H9 (cell line): ENCODE measurements around the gene YES1. TPM values are rescaled to one million over a fixed set of nuclear protein-coding genes. Genes with fewer than 3 reads are reported as not detected.
A peak's percentile ranks its signal among the peaks of the same experiment; 100 is the strongest.

Experiments used
- DNase-seq: peaks from one replicate; pipeline ENCODE4 v3.0.0-alpha.2; 2017
- H2AFZ ChIP-seq: one replicate; pipeline ENCODE4 v1.6.1; 2013; ENCODE audit warnings: mild to moderate bottlenecking, low read length, control low read depth, moderate library complexity
- H2AK5ac ChIP-seq: 2 replicates; pipeline ENCODE4 v1.6.1; 2013; ENCODE audit warnings: low read length, control low read depth, mixed read lengths; ENCODE audit not compliant: insufficient read length
- H2BK120ac ChIP-seq: one replicate; pipeline ENCODE4 v1.6.1; 2013; ENCODE audit warnings: low read depth, mild to moderate bottlenecking, low read length, control low read depth, inconsistent platforms; ENCODE audit not compliant: poor library complexity, severe bottlenecking
- H2BK12ac ChIP-seq: 2 replicates; pipeline ENCODE4 v1.6.1; 2013; ENCODE audit warnings: low read length, control low read depth, mixed read lengths, low read depth; ENCODE audit not compliant: insufficient read length
- H2BK15ac ChIP-seq: 2 replicates; pipeline ENCODE4 v1.6.1; 2013; ENCODE audit warnings: low read depth, low read length, control low read depth
- H2BK20ac ChIP-seq: one replicate; pipeline ENCODE4 v1.6.1; 2013; ENCODE audit warnings: low read depth, mild to moderate bottlenecking, low read length, control low read depth, inconsistent platforms; ENCODE audit not compliant: poor library complexity, severe bottlenecking
- H2BK5ac ChIP-seq: 2 replicates; pipeline ENCODE4 v1.6.1; 2013; ENCODE audit warnings: low read length, control low read depth, mixed read lengths; ENCODE audit not compliant: insufficient read length
- H3K14ac ChIP-seq: 2 replicates; pipeline ENCODE4 v1.6.1; 2013; ENCODE audit warnings: low read length, control low read depth; ENCODE audit not compliant: insufficient read depth
- H3K18ac ChIP-seq: 2 replicates; pipeline ENCODE4 v1.6.1; 2013; ENCODE audit warnings: low read depth, mild to moderate bottlenecking, mixed read lengths, low read length, control low read depth; ENCODE audit not compliant: insufficient read length
- H3K23ac ChIP-seq: 2 replicates; pipeline ENCODE4 v1.6.1; 2013; ENCODE audit warnings: low read length, control low read depth, mixed read lengths, low read depth; ENCODE audit not compliant: insufficient read length
- H3K23me2 ChIP-seq: 2 replicates; pipeline ENCODE4 v1.6.1; 2013; ENCODE audit warnings: low read depth, mild to moderate bottlenecking, mixed read lengths, low read length, control low read depth; ENCODE audit not compliant: insufficient read length, poor library complexity, severe bottlenecking
- H3K27ac ChIP-seq: 2 replicates; pipeline ENCODE4 v1.5.1; 2013; ENCODE audit warnings: low read length, control low read depth, mixed read lengths, low read depth; ENCODE audit not compliant: insufficient read length
- H3K27me3 ChIP-seq: 2 replicates; pipeline ENCODE4 v1.6.1; 2013; ENCODE audit warnings: low read length, control low read depth, inconsistent platforms; ENCODE audit not compliant: insufficient read depth
- H3K4ac ChIP-seq: 2 replicates; pipeline ENCODE4 v1.6.1; 2013; ENCODE audit warnings: low read depth, mild to moderate bottlenecking, control low read depth, inconsistent platforms, low read length, moderate library complexity
- H3K4me1 ChIP-seq: 2 replicates; pipeline ENCODE4 v1.6.1; 2013; ENCODE audit warnings: low read length, control low read depth, inconsistent platforms; ENCODE audit not compliant: insufficient read depth
- H3K4me2 ChIP-seq: 2 replicates; pipeline ENCODE4 v1.6.1; 2013; ENCODE audit warnings: low read length, control low read depth, mixed read lengths; ENCODE audit not compliant: insufficient read length, insufficient read depth
- H3K56ac ChIP-seq: 2 replicates; pipeline ENCODE4 v1.6.1; 2013; ENCODE audit warnings: low read depth, mild to moderate bottlenecking, mixed read lengths, low read length, control low read depth; ENCODE audit not compliant: insufficient read length
- H3K79me1 ChIP-seq: 2 replicates; pipeline ENCODE4 v1.6.1; 2013; ENCODE audit warnings: low read depth, mild to moderate bottlenecking, moderate library complexity, low read length, control low read depth, inconsistent platforms; ENCODE audit not compliant: insufficient read depth, poor library complexity, severe bottlenecking
- H3K79me2 ChIP-seq: 2 replicates; pipeline ENCODE4 v1.6.1; 2013; ENCODE audit warnings: low read length, control low read depth, inconsistent platforms; ENCODE audit not compliant: insufficient read depth
- H3K9ac ChIP-seq: 2 replicates; pipeline ENCODE4 v1.6.1; 2013; ENCODE audit warnings: low read length, control low read depth, mixed read lengths; ENCODE audit not compliant: insufficient read length; ENCODE audit errors: extremely low read depth
- H3K9me3 ChIP-seq: one replicate; pipeline ENCODE4 v1.6.1; 2013; ENCODE audit warnings: low read depth, low read length, inconsistent platforms; ENCODE audit not compliant: control insufficient read depth
- H3T11ph ChIP-seq: one replicate; pipeline ENCODE4 v1.6.1; 2013; ENCODE audit warnings: mild to moderate bottlenecking, low read length, control low read depth, inconsistent platforms
- H4K20me1 ChIP-seq: one replicate; pipeline ENCODE4 v1.6.1; 2013; ENCODE audit not compliant: control insufficient read depth, insufficient read length, insufficient read depth
- H4K5ac ChIP-seq: 2 replicates; pipeline ENCODE4 v1.6.1; 2013; ENCODE audit warnings: low read depth, mild to moderate bottlenecking, mixed read lengths, low read length, control low read depth; ENCODE audit not compliant: insufficient read length
- H4K8ac ChIP-seq: replicated peaks from 2 replicates; pipeline ENCODE4 v1.6.1; 2013; ENCODE audit warnings: low read length, control low read depth, mixed read lengths, low read depth; ENCODE audit not compliant: insufficient read length
- H4K91ac ChIP-seq: 2 replicates; pipeline ENCODE4 v1.6.1; 2013; ENCODE audit warnings: low read depth, mild to moderate bottlenecking, moderate library complexity, mixed read lengths, low read length, control low read depth; ENCODE audit not compliant: insufficient read length
- H3K27ac Mint-ChIP-seq, 3 experiments: 2 replicates in 2 of 3; 3 replicates in 1 of 3; pipeline ENCODE4 v1.8.0; 2020 to 2021; ENCODE audit warnings: mixed read lengths in 3 of 3, mild to moderate bottlenecking in 1 of 3, moderate library complexity in 1 of 3
- H3K27me3 Mint-ChIP-seq: 2 replicates; pipeline ENCODE4 v1.8.0; 2021; ENCODE audit warnings: low read depth, mild to moderate bottlenecking, moderate library complexity, mixed read lengths
- H3K36me3 Mint-ChIP-seq, 3 experiments: 2 replicates in 2 of 3; 3 replicates in 1 of 3; pipeline ENCODE4 v1.8.0; 2020 to 2021; ENCODE audit warnings: low read depth in 3 of 3, mixed read lengths in 3 of 3; ENCODE audit not compliant: insufficient read depth in 1 of 3
- H3K4me1 Mint-ChIP-seq, 2 experiments: 2 replicates each; pipeline ENCODE4 v1.8.0; 2020; ENCODE audit warnings: mixed read lengths in 2 of 2
- H3K4me3 Mint-ChIP-seq, 2 experiments: 2 replicates in 1 of 2; 3 replicates in 1 of 2; pipeline ENCODE4 v1.8.0; 2020 to 2021; ENCODE audit warnings: mild to moderate bottlenecking in 2 of 2, mixed read lengths in 2 of 2, moderate library complexity in 1 of 2
- H3K9me3 Mint-ChIP-seq, 2 experiments: 2 replicates in 1 of 2; 3 replicates in 1 of 2; pipeline ENCODE4 v1.8.0; 2020; ENCODE audit warnings: mild to moderate bottlenecking in 2 of 2, mixed read lengths in 2 of 2, moderate library complexity in 1 of 2
- WGBS: extraction: QIAGEN DNeasy Blood & Tissue Kit; methylation state at CpG from one replicate; pipeline ENCODE4 v1.1.7; 2013; ENCODE audit warnings: missing lambda C conversion rate, low lambda C conversion rate, mixed read lengths; ENCODE audit not compliant: insufficient read length; ENCODE audit errors: extremely low coverage; 5-methylcytosine and 5-hydroxymethylcytosine counted together
- total RNA-seq: library from RNA; stranded (reverse); gene quantifications from 2 replicates; pipeline ENCODE4 v1.2.1, GENCODE V29; 2021
- TF ChIP-seq, protein P1 (sequence below): fragments of 200-600 bp; sonication (generic); conservative IDR thresholded peaks from 3 replicates; pipeline ENCODE4 v1.8.0; 2021; ENCODE audit warnings: antibody characterized with exemption, mild to moderate bottlenecking

YES1 gene
- total RNA-seq, 1 experiment from 2014 or later = 86.9 TPM

DNA sequence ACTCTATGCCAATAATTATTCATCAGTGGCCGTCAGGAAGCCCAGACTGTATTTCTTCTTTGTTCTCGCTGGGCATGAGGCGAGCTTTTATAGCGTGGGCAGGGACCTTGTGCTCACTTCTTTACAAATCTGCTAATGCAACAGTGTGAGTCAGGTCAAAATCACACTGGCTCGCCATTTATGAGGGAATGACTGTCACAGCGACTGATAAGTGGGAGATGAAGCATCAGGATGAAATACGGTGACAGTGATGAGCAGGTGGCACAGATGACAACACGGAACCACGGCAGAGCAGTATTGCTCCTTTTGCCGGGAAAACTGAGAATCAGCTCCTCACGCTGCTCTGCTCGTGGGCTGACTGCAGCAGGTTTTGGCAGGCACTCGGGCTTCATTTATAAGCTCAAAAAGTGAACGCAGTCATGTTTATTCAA lies 134.1 kb downstream of the YES1 start:
- Histone ChIP-seq H2BK20ac (no peak overlapping the region), H3K27ac (no peak overlapping the region)

More for the DNA sequence above, 134.1 kb downstream of the YES1 start:
- H2AFZ ChIP-seq = no peak overlapping the region
- H3K9ac ChIP-seq = no peak overlapping the region
- H3T11ph ChIP-seq = no peak overlapping the region
- H3K4ac ChIP-seq = no peak overlapping the region
- H3K9me3 ChIP-seq = no peaks in the 10 kb centered on the region
- no peak overlapping the region for H3K14ac ChIP-seq
- TF ChIP-seq, protein P1, sequence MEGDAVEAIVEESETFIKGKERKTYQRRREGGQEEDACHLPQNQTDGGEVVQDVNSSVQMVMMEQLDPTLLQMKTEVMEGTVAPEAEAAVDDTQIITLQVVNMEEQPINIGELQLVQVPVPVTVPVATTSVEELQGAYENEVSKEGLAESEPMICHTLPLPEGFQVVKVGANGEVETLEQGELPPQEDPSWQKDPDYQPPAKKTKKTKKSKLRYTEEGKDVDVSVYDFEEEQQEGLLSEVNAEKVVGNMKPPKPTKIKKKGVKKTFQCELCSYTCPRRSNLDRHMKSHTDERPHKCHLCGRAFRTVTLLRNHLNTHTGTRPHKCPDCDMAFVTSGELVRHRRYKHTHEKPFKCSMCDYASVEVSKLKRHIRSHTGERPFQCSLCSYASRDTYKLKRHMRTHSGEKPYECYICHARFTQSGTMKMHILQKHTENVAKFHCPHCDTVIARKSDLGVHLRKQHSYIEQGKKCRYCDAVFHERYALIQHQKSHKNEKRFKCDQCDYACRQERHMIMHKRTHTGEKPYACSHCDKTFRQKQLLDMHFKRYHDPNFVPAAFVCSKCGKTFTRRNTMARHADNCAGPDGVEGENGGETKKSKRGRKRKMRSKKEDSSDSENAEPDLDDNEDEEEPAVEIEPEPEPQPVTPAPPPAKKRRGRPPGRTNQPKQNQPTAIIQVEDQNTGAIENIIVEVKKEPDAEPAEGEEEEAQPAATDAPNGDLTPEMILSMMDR = no peak
- H3K4me1 ChIP-seq = no peaks in the 10 kb centered on the region
- H2BK5ac ChIP-seq = no peak overlapping the region
- no peak overlapping the region for H4K8ac ChIP-seq
- no peaks in the 10 kb centered on the region for H3K23me2 ChIP-seq
- DNase-seq = no peak
- no peak overlapping the region for H2BK15ac ChIP-seq
- no peaks in the 10 kb centered on the region for H3K27me3 ChIP-seq
- H2BK12ac ChIP-seq = no peak overlapping the region
- H4K5ac ChIP-seq = no peak overlapping the region
- no peak overlapping the region for H2BK120ac ChIP-seq
- H3K4me3 Mint-ChIP-seq = no peak overlapping the region
- H3K4me1 Mint-ChIP-seq = no peaks in the 10 kb centered on the region
- peak overlapping the region; percentile 40 for H3K56ac ChIP-seq
- no peak overlapping the region for H2AK5ac ChIP-seq
- no peak overlapping the region for H3K18ac ChIP-seq
- no peaks in the 10 kb centered on the region for H3K79me1 ChIP-seq
- H4K20me1 ChIP-seq = no peaks in the 10 kb centered on the region
- no peak overlapping the region for H4K91ac ChIP-seq
- H3K79me2 ChIP-seq = no peaks in the 10 kb centered on the region
- no peak overlapping the region for H3K23ac ChIP-seq
- H3K27ac Mint-ChIP-seq = no peak overlapping the region; a peak in 1 of 7 replicates
- H3K9me3 Mint-ChIP-seq = no peaks in the 10 kb centered on the region
- H3K36me3 Mint-ChIP-seq = peaks cover 8 to 76% (median 43%) of the 10 kb centered on the region in 3 experiments; a peak in 6 of 7 replicates
- no peak overlapping the region for H3K4me2 ChIP-seq
- no peaks in the 10 kb centered on the region for H3K27me3 Mint-ChIP-seq
- no CpG with 5 or more reads among the region's 14 CpGs for WGBS
